GM19239 (cell line): Measurements from ENCODE around the gene MIEF1.
"Not testable (repeated sequence)": the region's sequence is repeated elsewhere in the genome, so short reads cannot be mapped to it uniquely, and the experiment has no call there.

ENCODE experiments used
- DNase-seq: peaks from one replicate; pipeline ENCODE4 v3.0.0; 2011; ENCODE audit warnings: low spot score; ENCODE audit not compliant: insufficient read length
- FAIRE-seq: peaks from 2 replicates; lab custom pipeline; 2011; peaks lifted over from hg19 to GRCh38; lab: Jason Lieb, UNC

The MIEF1 gene

GRCh38 chr22:39507021-39507420, 4.9 kb downstream of the MIEF1 start:
- not testable (repeated sequence) for DNase-seq, FAIRE-seq

GRCh38 chr22:39508393-39508792, 6.3 kb downstream of the MIEF1 start:
- DNase-seq (no peak), FAIRE-seq (no peak)

GRCh38 chr22:39510529-39511149, 8.5 kb downstream of the MIEF1 start:
- DNase-seq (no peak), FAIRE-seq (no peak)

GRCh38 chr22:39511226-39511625, 9.1 kb downstream of the MIEF1 start:
- no peak for FAIRE-seq
- no peak for DNase-seq

- FAIRE-seq (no peak), DNase-seq (no peak)
These were observed 9.9 kb downstream of the MIEF1 start for GRCh38 chr22:39512026-39512425.

- DNase-seq (no peak), FAIRE-seq (no peak)
These were observed 11.7 kb downstream of the MIEF1 start for GRCh38 chr22:39513791-39514190.

- no peak for DNase-seq
These were observed 12.4 kb downstream of the MIEF1 start for GRCh38 chr22:39514373-39514973.

GRCh38 chr22:39515266-39516050, 13.4 kb downstream of the MIEF1 start:
- DNase-seq (no peak), FAIRE-seq (peak; percentile 4)

More at GRCh38 chr22:39514373-39514973, 12.4 kb downstream of the MIEF1 start:
- peak; percentile 84 for FAIRE-seq

GRCh38 chr22:39517470-39517869, 15.4 kb downstream of the MIEF1 start:
- FAIRE-seq (no peak), DNase-seq (no peak)

GRCh38 chr22:39518144-39518786, 16.2 kb downstream of the MIEF1 start:
- no peak for DNase-seq
- FAIRE-seq, result no peak

- FAIRE-seq, result peak; percentile 67
- no peak for DNase-seq
These were observed 17.0 kb downstream of the MIEF1 start for GRCh38 chr22:39518996-39519680.

GRCh38 chr22:39519681-39520225, 17.7 kb downstream of the MIEF1 start:
- peak; percentile 93 for DNase-seq
- FAIRE-seq, result no peak

GRCh38 chr22:39520226-39521105, 18.4 kb downstream of the MIEF1 start, which contains the start of gene ATF4:
TSS of gene ATF4 (plus strand) at chr22:39520562. CDS start at chr22:39521446, 884 bp downstream.
- FAIRE-seq (peak; percentile 97), DNase-seq (no peak)

GRCh38 chr22:39521106-39521885, 19.2 kb downstream of the MIEF1 start:
- FAIRE-seq, result peak; percentile 84
- DNase-seq, result not testable (repeated sequence)

GRCh38 chr22:39522091-39522490, 20.0 kb downstream of the MIEF1 start:
- not testable (repeated sequence) for FAIRE-seq, DNase-seq

GRCh38 chr22:39522567-39523300, 20.6 kb downstream of the MIEF1 start:
- DNase-seq (no peak), FAIRE-seq (no peak)

GRCh38 chr22:39524089-39524752, 22.1 kb downstream of the MIEF1 start:
- FAIRE-seq, result no peak
- DNase-seq, result no peak
